Pancreas (tissue), 10 donors: ENCODE data around the gene AZGP1. TPM values are rescaled to one million over a fixed set of nuclear protein-coding genes. Genes with fewer than 3 reads are reported as not detected.

Source experiments
- ATAC-seq, 4 donors: fragments of 200-7000 bp; cut with Tn5 transposase; one replicate each; pipeline versions ENCODE4 v1.8.0 to v1.9.1; 2020; ENCODE audit warnings: mild to moderate bottlenecking in 4 of 4, moderate library complexity in 4 of 4
- DNase-seq, 6 donors: peaks; one replicate each; pipeline ENCODE4 v3.0.0-alpha.2; 2020
- FAIRE-seq: peaks from 2 replicates; lab custom pipeline; 2012; peaks lifted over from hg19 to GRCh38; lab: Jason Lieb, UNC
- H3K27ac ChIP-seq, 4 donors: fragments of 200-600 bp; sonication (generic); 1 replicate in 3 of 4; 2 replicates in 1 of 4; pipeline versions ENCODE4 v1.5.0 to v1.8.0; 2020
- H3K27me3 ChIP-seq, 4 donors: fragments of 200-600 bp; one replicate each; pipeline ENCODE4 v1.8.0; 2021
- H3K36me3 ChIP-seq, 3 donors: fragments of 200-600 bp; sonication (generic) in 1 of 3; one replicate each; pipeline versions ENCODE4 v1.5.0 to v1.8.0; 2020 to 2021
- H3K4me1 ChIP-seq, 3 donors: fragments of 200-600 bp; one replicate each; pipeline ENCODE4 v1.8.0; 2021
- H3K4me3 ChIP-seq, 4 donors: fragments of 200-600 bp; sonication (generic) in 2 of 4; one replicate each; pipeline versions ENCODE4 v1.5.0 to v1.8.0; 2020 to 2021
- H3K9me3 ChIP-seq, 4 donors: fragments of 200-600 bp; one replicate each; pipeline ENCODE4 v1.8.0; 2021
- WGBS, 2 donors: extraction: QIAGEN DNeasy Blood & Tissue Kit; methylation state at CpG; one replicate each; pipeline ENCODE4 v1.1.7; 2013; 5-methylcytosine and 5-hydroxymethylcytosine counted together
- intact Hi-C, 3 donors: fragments of 100-400 bp; cut with DNase I; formaldehyde crosslinking; loops; one replicate each; pipeline versions ENCODE4 v1.11.1 to v1.14.2; 2022
- polyA plus RNA-seq, 2 donors: library from polyadenylated mRNA; stranded (reverse); fragments of 200-250 nt; gene quantifications; one replicate each; pipeline ENCODE4 v1.2.3, GENCODE V29; 2013
- total RNA-seq, 6 donors: library from RNA; stranded (reverse); fragmentation: NEBNext Ultra II Directional in 4 of 6; extraction: Animal tissue kit (Norgen Biotek cat#: 25700) in 4 of 6; gene quantifications; one replicate each; pipeline versions ENCODE4 v1.2.1 to v1.2.4, GENCODE V29; 2021 to 2023
- TF ChIP-seq, protein P1 (sequence below), 4 donors: fragments of 200-600 bp; sonication (generic) in 3 of 4; IDR thresholded peaks; one replicate each; pipeline versions ENCODE4 v1.5.0 to v1.8.0; 2021; ENCODE audit warnings: antibody characterized with exemption in 4 of 4
- donor health status: healthy with polysubstance abuse.
- donor health status: DM: no; HTN: no; CAD: no; lungs with moderate emphysema.
- donor health status: DM: no; HTN: no; CAD: no.
- donor health status: control.
- donor health status: control.
- donor health status: Bipolar disorder and iron deficiency.
- donor health status: DM: yes; HTN: yes; CAD: no.
- donor health status: DM: no; HTN: no; CAD: no.
- donor health status: DM: no; HTN: no; CAD: no.
- donor health status: DM: yes; HTN: yes; CAD: no.

AZGP1 gene
- total and polyA plus RNA-seq, 8 donors: 174 to 686 (median 235) TPM

DNA sequence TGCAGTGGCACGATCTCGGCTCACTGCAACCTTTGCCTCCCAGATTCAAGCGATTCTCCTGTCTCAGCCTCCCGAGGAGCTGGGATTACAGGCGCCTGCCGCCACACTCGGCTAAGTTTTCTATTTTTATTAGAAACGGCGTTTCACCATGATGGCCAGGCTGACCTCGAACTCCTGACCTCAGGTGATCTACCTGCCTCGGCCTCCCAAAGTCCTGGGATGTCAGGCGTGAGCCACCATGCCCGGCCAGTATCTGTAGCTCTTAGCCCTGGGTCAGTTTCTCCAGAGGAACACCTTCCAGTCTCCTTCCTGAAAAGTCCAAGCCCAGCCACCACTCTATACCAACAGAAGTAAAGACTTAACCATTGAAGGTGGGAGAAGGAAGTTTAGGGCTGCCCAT, 24.4 kb upstream of the AZGP1 start:
- FAIRE-seq: no peak
- intact Hi-C loops: no loop called here
- H3K27ac ChIP-seq: peak overlapping the region; percentile 55 to 91 (median 69)
- no peak overlapping the region for H3K4me3 ChIP-seq
- WGBS, 2 donors: 58 to 59% methylated on average over 13 of the region's 13 CpGs
- H3K36me3 ChIP-seq: no peaks in the 10 kb centered on the region
- peak in 2 of 6 donors; percentile 3 to 36 for DNase-seq
- H3K9me3 ChIP-seq: no peaks in the 10 kb centered on the region
- TF ChIP-seq, protein P1, sequence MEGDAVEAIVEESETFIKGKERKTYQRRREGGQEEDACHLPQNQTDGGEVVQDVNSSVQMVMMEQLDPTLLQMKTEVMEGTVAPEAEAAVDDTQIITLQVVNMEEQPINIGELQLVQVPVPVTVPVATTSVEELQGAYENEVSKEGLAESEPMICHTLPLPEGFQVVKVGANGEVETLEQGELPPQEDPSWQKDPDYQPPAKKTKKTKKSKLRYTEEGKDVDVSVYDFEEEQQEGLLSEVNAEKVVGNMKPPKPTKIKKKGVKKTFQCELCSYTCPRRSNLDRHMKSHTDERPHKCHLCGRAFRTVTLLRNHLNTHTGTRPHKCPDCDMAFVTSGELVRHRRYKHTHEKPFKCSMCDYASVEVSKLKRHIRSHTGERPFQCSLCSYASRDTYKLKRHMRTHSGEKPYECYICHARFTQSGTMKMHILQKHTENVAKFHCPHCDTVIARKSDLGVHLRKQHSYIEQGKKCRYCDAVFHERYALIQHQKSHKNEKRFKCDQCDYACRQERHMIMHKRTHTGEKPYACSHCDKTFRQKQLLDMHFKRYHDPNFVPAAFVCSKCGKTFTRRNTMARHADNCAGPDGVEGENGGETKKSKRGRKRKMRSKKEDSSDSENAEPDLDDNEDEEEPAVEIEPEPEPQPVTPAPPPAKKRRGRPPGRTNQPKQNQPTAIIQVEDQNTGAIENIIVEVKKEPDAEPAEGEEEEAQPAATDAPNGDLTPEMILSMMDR (IDR thresholded peaks at IDR 0.05): no peak
- no peak for ATAC-seq
- H3K27me3 ChIP-seq: no peaks in the 10 kb centered on the region
- H3K4me1 ChIP-seq: peaks cover 28 to 35% (median 30%) of the 10 kb centered on the region in 3 donors

DNA sequence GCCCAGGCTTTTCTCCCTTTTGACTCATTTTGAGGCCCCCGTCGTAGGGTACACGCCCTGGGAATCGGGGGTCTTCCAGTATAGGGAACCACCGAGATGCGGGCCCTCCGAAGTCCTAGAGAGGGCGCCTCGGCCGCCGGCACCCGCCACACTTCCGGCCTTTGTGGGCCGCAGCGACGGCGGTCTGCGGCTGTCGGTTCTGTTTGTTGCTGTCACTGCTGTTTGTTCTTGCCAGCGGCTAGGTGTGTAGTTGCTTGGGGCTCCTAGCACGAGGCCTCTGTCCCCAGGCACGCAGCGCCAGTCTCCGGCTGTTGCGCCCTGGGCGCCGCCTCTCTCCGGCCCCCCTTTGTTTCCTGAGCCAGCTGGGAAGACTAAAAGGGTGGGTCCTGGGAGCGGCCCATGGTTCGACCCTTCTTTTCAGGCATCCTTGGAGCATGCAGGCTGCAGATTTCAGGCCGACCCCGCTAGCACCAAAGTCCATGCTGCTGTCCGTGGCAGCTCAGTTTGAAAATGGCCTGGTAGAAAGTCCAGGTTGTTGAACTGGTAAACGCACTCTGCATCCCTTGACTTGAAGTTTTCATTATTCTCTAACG, 21.8 kb upstream of the AZGP1 start:
- TF ChIP-seq, protein P1 (IDR thresholded peaks at IDR 0.05): no peak
- peak overlapping the region in 3 of 4 donors; percentile 7 to 43 (median 22) for H3K4me3 ChIP-seq
- no peaks in the 10 kb centered on the region for H3K9me3 ChIP-seq
- intact Hi-C loops: loop anchor here in 1 of 3 donors (5.0 kb wide), 1 partner anchor 45 kb away; no protein-coding TSS in a partner anchor
- ATAC-seq (peak; percentile 12 to 72 (median 62)), DNase-seq (peak in 4 of 6 donors; percentile 46 to 71 (median 58)), FAIRE-seq (no peak)
- H3K27me3 ChIP-seq: no peaks in the 10 kb centered on the region
- 31 to 40% methylated on average over 35 of the region's 35 CpGs for whole genome bisulfite sequencing, 2 donors
- H3K27ac ChIP-seq: peak overlapping the region; percentile 39 to 83 (median 78)
- peaks cover 7 to 22% (median 9%) of the 10 kb centered on the region in 3 donors for H3K4me1 ChIP-seq
- H3K36me3 ChIP-seq: no peaks in the 10 kb centered on the region

DNA sequence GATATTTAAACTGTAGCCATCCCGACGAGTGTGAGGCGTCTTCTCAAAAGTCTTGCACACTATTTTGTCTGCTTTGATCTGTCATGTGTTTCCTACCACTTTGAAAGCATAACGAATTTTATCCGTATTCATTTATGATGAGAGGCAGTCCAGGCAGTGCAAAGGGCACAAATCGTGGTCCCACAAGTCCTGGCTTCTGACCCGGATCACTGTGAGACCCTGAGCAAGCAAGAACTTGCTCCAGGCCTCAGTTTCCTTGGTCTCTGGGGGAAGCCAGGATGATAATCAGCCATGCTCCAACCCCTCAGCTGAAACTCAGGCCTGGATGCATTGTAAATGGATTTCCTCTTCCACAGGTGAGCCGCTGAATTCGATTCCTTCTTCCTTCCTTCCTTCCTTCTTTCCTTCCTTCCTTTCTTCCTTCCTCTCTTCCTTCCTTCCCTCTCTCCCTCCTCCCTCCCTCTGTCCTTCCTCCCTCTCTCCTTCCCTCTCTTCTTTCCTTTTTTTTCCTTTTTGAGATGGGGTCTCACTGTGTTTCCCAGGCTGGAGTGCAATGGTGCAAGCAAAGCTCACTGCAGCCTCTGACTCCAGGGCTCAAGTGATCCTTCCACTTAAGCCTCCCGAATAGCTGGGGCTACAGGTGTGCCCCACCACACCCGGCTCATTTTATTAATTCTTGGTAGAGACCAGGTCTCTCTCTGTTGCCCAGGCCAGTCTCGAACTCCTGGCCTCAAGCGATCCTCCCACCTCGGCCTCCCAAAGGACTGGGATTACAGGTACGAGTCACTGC, 21.1 kb upstream of the AZGP1 start:
- no peak for ATAC-seq
- DNase-seq: peak in 1 of 6 donors; percentile 23
- intact Hi-C loops: loop anchor here in 1 of 3 donors (5.0 kb wide), 1 partner anchor 45 kb away; no protein-coding TSS in a partner anchor
- no peaks in the 10 kb centered on the region for H3K36me3 ChIP-seq
- TF ChIP-seq, protein P1 (IDR thresholded peaks at IDR 0.05): no peak
- peak overlapping the region in 3 of 4 donors; percentile 7 to 43 (median 22) for H3K4me3 ChIP-seq
- H3K4me1 ChIP-seq: peaks cover 7 to 21% (median 9%) of the 10 kb centered on the region in 3 donors
- FAIRE-seq: no peak
- WGBS, 2 donors: 76 to 78% methylated on average over 15 of the region's 15 CpGs
- no peaks in the 10 kb centered on the region for H3K27me3 ChIP-seq
- H3K27ac ChIP-seq: peak overlapping the region; percentile 39 to 83 (median 78)
- H3K9me3 ChIP-seq: no peaks in the 10 kb centered on the region

DNA sequence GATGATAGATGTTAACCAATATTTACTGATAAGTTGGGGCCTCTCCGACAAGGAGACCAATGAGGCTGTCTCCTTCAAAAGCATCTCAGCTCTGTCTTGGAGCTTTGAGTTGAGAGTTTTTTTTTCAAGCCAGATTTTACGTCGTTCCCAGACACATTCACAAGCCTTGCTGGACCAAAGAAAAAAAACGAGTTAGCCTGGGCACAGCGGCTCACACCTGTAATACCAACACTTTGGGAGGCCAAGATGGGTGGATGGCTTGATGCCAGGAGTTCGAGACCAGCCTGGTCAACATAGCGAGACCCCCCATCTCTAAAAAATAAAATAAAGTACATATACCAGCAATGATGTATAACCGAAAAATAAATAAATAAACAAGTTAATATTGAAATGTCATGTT, 19.0 kb upstream of the AZGP1 start:
- 58 to 65% methylated on average over 8 of the region's 8 CpGs for WGBS, 2 donors

More for the DNA sequence above, 19.0 kb upstream of the AZGP1 start:
- Histone ChIP-seq H3K9me3 (no peaks in the 10 kb centered on the region), H3K27ac (no peak overlapping the region), H3K36me3 (no peaks in the 10 kb centered on the region), H3K27me3 (no peaks in the 10 kb centered on the region), H3K4me3 (no peak overlapping the region), H3K4me1 (peaks cover 0 to 7% (median 0%) of the 10 kb centered on the region in 3 donors)
- no peak for ATAC-seq
- peak in 1 of 6 donors; percentile 25 for DNase-seq
- intact Hi-C loops: loop anchor here in 2 of 3 donors (5.0 kb wide), 2 partner anchors 47 to 62 kb away; no protein-coding TSS in a partner anchor
- FAIRE-seq: no peak
- TF ChIP-seq, protein P1 (IDR thresholded peaks at IDR 0.05): no peak
